GM21381 (cell line): ENCODE results near the gene ATP8A1.
"Not testable (repeated sequence)": the region's sequence is repeated elsewhere in the genome, so short reads cannot be mapped to it uniquely, and the experiment has no call there.

Experiments used
- ATAC-seq: cut with Tn5 transposase; IDR thresholded peaks from one replicate; pipeline ENCODE4 v1.9.1; 2021; ENCODE audit warnings: mild to moderate bottlenecking, moderate library complexity; ENCODE audit not compliant: unreplicated experiment

ATP8A1 gene

GRCh38 chr4:42377497-42377896, 279.4 kb downstream of the ATP8A1 start:
- no peak for ATAC-seq

DNA sequence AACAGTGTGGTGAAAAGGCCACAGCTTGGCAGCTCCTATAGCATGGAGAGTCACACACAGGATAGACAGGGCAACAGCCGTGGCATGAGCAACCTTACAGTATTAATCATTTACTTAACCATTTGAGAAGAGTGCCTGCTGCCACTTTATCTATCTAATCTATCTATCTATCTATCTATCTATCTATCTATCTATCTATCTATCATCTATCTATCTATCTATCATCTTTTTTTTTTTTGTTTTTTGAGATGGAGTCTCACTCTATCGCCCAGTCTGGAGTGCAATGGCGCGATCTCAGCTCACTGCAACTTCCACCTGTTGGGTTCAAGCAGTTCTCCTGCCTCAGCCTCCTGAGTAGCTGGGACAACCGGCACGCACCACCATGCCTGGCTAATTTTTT, 284.6 kb downstream of the ATP8A1 start:
- not testable (repeated sequence) for ATAC-seq

GRCh38 chr4:42371305-42372252, 285.3 kb downstream of the ATP8A1 start:
- no peak for ATAC-seq

DNA sequence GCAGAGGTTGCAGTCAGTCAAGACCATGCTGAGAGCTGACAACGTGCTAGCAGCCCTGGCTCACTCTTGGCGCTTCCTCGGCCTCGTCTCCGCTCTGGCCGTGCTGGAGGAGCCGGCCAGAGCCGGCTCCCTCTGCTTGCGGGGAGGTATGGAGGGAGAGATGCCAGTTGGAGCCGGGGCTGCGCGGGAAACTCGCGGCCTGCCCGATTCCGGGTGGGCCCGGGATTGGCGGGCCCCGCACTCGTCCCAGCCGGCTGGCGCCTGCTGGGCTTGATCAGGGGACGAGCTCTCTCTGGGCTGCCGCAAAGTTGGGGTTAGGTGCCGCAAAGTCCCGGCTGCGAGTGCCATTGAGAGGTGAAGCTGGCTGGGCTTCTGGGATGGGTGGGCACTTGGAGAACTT, 287.4 kb downstream of the ATP8A1 start:
- no peak for ATAC-seq

- ATAC-seq: no peak
These were observed 289.9 kb downstream of the ATP8A1 start for GRCh38 chr4:42366959-42367358.

DNA sequence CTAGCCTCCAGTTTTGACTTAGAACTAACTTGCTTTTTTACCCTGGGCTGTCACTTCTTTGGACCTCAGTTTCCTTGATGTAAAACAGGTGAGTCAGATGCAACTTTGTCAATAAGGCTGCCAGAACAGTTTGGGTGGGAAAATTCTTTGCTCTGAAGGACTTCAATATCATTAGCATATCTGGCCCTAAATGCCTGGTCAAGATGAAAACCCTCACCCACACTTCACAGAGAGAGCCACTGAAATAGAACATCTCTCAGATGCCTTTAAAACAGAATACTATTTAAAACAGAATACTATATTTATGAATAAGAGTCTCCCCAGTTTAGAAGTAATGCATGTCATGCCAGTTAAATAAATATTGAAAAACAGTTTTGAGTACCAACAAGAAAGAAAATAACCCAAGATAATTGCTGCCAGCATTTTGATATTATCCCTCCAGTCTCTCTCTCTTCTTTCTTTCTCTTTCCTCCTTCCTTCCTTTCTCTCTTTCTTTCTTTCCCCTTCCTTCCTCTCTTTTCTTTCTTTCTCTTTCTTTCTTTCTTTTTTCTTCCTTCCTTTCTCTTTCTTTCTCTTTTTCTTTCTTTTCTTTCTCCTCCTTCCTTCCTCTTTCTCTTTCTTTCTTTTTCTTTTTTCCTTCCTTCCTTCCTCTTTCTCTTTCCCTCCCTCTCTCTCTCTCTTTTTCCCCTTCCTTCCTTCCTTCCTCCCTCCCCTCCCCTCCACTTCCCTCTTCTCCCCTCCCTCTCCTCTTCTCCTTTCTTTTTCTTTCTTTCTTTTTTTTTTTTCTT, 292.4 kb downstream of the ATP8A1 start:
- ATAC-seq: no peak

DNA sequence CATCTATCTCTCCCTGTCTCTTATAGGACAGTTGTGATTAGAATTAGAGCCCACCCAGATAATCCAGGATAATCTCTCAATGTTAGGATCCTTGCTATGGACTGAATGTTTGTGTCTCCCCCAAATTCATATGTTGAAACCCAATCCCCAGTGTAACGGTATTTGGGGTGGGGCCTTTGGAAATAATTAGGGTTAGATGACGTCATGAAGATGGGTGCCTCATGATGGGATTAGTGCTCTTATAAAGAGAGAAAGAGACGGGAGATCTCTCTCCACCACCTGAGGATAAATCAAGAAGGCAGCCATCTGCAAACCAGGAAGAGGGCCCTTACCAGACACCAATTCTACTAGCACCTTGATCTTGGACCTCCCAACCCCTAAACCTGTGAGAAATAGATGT, 293.3 kb downstream of the ATP8A1 start:
- ATAC-seq: no peak

GRCh38 chr4:42362591-42362990, 294.3 kb downstream of the ATP8A1 start:
- no peak for ATAC-seq

GRCh38 chr4:42361456-42361855, 295.4 kb downstream of the ATP8A1 start:
- no peak for ATAC-seq

DNA sequence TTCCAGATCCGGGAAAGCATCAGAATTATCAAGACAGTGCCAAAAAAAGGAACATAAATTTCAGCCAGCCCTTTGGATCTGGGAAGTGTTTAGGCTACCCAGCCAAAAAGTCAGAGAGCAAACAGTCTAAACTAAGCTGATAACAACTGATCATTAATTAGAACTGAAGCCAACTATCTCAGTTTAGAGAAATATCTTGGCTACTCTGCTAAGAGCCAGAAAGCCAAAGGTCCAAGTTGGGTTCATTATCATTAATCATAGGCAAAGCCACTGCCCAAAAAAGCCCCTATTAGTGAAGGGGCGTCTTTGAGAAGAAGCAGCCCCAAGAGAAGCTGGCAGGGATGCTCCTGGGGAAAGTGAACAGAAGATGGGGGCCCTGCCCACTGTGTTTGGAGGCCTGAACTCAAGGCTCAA, 296.6 kb downstream of the ATP8A1 start:
- ATAC-seq: no peak

DNA sequence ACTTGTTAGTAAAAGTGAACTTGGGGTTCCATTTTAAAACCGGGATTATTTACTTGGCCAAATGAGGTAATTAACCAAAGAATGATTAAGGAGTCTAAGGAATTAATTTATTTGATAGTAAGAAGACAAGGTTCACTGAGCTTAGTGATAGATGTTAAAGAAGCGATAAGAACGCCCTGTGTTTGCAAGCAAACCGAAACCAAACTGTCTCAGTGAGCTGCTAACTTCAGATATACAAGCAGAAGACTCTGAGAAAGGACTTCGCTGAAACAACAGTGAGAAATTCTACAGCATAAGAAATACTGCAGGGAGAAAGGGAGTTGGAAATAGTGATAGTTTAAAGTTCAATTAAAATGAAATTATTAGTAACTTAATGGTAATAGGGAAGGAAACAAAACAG, 297.2 kb downstream of the ATP8A1 start:
- ATAC-seq: no peak
